ENCODE results near the gene SH2D5.

The SH2D5 gene

GRCh38 chr1:20727746-20728316 is 4.7 kb downstream of the SH2D5 start:
- TF ChIP-seq CTCF (IDR thresholded peaks at IDR 0.05; ENCODE audit: extremely low read depth, missing control alignments), result no peak
- DNase-seq (ENCODE audit: low spot score), result peak; percentile 31

DNA sequence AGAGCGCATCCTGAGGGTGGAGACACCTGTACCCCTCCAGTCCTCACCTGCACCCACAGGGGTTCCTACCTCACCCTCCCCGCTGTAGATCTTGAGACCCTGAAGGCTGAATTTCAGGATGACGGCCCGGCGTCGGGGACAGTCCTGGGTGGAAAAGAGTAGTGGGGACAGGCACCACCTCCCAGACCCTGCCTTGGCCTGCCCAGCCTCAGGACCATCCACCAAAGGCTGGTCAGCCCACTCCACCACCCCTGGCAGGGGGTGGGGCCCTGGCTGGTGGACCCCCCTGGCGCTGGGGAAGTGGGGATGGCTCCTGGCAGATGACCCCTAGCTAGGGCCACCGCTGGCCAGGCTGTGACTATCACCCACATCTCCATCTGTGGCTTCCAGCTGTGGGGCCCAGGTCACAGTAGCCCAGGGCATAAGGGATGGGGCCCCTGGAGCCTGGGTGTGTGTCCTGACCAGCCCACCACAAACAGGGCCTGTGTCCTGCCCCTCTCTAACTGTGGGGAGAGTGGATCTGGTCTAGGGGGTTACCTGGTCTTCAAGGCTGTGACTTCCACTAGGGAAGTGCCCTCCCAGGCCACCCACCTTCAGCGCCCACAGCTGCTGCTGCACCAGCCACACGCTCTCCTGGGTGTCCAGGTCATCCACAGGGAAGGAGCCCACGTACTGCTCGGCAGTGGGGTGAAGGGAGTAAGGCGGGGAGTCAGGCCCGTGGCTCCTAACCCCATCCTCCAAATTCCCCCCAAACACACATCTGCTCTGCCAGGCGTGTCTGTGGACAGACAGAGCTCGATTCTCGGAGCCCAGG is 5.4 kb downstream of the SH2D5 start:
- no peak for TF ChIP-seq CTCF (IDR thresholded peaks at IDR 0.05; ENCODE audit: extremely low read depth, missing control alignments)
- DNase-seq (ENCODE audit: low spot score), result peak; percentile 13

GRCh38 chr1:20726118-20726911 is 6.2 kb downstream of the SH2D5 start:
- TF ChIP-seq CTCF (IDR thresholded peaks at IDR 0.05; ENCODE audit: extremely low read depth, missing control alignments), result no peak
- DNase-seq (ENCODE audit: low spot score), result peak; percentile 15

- no peak for TF ChIP-seq CTCF (IDR thresholded peaks at IDR 0.05; ENCODE audit: extremely low read depth, missing control alignments)
Observed at GRCh38 chr1:20725189-20726117, 7.0 kb downstream of the SH2D5 start.

DNA sequence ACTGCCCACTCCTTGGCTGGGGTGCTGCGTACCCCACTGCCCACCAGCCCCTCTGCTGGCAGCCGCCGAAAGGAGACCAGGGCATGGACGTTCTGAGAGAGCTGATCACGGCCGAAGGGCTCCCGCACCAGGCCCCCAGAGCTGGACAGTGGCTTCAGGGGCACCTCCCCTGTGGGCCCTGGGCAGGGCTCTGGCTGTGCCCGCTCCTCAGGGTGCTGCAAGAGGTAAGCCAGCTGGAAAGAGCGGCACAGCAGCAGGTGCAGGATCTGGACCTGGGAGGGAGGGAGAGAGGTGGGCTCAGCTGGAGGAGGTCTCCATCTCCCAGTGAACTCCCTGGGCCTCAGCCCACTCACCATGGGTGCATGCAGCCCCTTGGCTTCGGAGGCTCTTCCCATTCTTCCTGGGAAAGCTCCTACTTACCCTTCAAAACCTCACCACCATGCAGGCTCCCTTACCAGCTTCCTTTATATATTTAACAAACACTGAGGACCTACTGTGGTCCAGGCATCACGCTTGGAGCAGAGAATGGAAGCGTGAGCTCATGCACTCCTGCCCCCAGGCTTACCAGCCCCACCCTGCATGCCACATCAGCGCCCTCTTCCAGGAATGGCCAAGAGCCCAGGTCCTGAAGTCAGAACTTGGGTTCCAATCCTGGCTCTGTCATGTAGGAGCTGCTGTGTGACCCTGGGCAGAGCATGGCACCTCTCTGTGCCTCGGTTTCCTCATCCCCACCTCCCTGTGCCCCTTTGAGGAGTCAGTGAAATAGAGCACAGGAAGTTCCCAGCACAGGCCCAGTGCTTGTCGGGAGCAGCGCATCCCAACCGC is 7.9 kb downstream of the SH2D5 start:
- no peak for TF ChIP-seq CTCF (IDR thresholded peaks at IDR 0.05; ENCODE audit: extremely low read depth, missing control alignments)
- DNase-seq (ENCODE audit: low spot score), result no peak

More at GRCh38 chr1:20725189-20726117, 7.0 kb downstream of the SH2D5 start:
- DNase-seq (ENCODE audit: low spot score), result no peak
